Measurements from ENCODE around the gene KIAA0825.

Gene KIAA0825

GRCh38 chr5:94577466-94578245 is 40.7 kb downstream of the KIAA0825 start:
- DNase-seq: peak in 1 of 2 donors; percentile 52

DNA sequence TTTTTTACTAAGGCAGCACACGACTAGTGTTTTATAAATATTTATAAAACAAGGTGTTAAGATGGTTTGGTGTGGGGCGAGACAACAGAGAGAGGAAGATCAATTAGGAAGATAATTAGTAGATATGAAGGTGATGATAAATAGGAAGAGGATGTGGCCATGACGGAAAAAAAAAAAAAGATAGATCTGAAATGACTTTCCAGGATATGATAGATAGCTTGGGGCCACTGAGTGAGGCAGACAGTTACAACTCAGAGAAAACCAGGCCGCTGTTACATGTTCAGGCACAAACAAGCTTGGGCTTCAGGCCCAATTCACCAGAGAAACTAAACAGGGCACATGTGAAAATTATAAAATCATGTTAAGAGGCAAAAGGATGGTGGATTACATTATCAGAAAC is 43.2 kb downstream of the KIAA0825 start:
- DNase-seq: peak in 1 of 2 donors; percentile 21

GRCh38 chr5:94573349-94573748 is 45.1 kb downstream of the KIAA0825 start:
- DNase-seq: peak in 1 of 2 donors; percentile 5

GRCh38 chr5:94571415-94571814 is 47.0 kb downstream of the KIAA0825 start:
- no peak for DNase-seq

- DNase-seq: no peak
Measured at GRCh38 chr5:94564812-94565211, 53.6 kb downstream of the KIAA0825 start.

- no peak for DNase-seq
Measured at GRCh38 chr5:94562327-94562971, 56.0 kb downstream of the KIAA0825 start.

GRCh38 chr5:94558028-94558427 is 60.4 kb downstream of the KIAA0825 start:
- DNase-seq: no peak

- DNase-seq: no peak
Measured at GRCh38 chr5:94551858-94552257, 66.5 kb downstream of the KIAA0825 start.

DNA sequence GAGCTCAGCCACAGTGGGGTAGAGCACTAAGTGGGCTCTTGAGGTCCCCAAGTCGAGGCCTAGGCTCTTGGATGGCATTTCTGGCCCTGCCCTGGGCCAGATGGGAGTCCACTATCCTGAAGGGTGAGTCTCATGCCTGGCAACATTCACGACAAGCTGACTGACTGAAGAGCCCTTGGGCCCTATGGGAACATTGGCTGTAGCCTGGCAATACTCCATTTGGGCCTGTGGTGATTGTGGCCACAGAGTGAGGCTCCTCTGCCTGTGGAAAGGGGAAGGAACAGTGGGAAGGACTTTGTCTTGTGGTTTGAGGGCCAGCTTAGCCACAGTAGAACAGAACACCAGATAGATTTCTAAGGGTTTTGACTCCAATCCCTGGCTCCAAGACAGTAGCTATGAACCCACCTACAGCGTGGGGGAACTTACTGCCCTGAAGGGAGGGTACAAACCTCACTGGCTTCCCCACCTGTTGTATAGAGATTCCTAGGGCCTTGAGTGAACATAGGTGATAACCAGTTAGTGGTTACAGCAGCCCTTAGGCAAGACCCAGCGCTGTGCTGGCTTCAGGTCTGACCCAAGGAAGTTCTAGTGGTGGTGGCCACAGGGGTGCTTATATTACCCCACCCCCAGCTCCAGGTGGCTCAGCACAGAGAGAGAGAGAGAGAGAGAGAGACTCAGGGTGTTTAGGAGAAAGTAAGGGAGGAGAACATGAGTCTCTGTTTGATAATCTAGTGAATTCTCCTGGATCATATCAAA is 72.4 kb downstream of the KIAA0825 start:
- no peak for DNase-seq

GRCh38 chr5:94544875-94545547 is 73.4 kb downstream of the KIAA0825 start:
- DNase-seq: no peak

- DNase-seq: no peak
Measured at GRCh38 chr5:94544031-94544650, 74.3 kb downstream of the KIAA0825 start.

- DNase-seq: no peak
Measured at GRCh38 chr5:94540856-94541494, 77.4 kb downstream of the KIAA0825 start.

- no peak for DNase-seq
Measured at GRCh38 chr5:94538260-94538659, 80.1 kb downstream of the KIAA0825 start.

DNA sequence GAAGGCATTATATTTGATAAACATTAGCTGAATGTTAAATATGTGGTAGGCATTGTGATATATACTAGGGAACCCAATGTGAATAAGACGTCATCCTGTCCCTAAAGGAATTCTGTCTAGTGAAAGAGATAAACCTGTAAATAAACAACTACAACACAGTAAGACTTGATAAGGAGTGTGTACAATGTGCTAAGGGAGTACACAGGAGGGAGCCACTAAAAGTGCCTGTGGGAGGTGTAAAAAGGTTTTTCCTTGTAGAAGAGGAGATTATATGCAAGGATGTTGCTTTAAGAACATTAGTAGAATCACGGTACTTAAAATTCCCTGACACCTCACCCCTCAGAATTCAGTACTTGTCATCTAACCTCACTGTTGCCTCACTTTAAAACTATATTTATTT is 91.7 kb downstream of the KIAA0825 start:
- no peak for DNase-seq

- DNase-seq: peak in 1 of 2 donors; percentile 62
Measured at GRCh38 chr5:94524841-94525697, 93.3 kb downstream of the KIAA0825 start.

GRCh38 chr5:94523018-94523417 is 95.4 kb downstream of the KIAA0825 start:
- no peak for DNase-seq

DNA sequence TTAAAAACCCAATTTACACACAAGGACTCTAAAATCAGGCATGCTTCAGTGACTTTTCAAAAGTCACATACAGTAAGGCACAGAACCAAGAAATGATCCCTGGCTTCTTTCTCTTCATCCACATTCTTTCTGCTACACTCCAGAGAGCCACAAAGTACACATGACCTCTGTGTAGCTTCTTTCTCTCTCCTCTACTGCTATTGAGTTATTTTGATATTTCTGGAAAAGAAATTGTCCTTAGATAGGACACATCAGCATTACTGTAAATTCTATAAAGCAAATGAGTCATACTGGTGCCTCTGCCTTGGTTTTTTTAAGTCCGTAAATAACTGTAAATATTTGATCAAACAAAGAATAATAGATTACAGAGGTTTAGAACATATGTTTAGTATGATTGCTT is 96.3 kb downstream of the KIAA0825 start:
- no peak for DNase-seq

- DNase-seq: no peak
Measured at GRCh38 chr5:94517490-94518488, 100.6 kb downstream of the KIAA0825 start.

DNA sequence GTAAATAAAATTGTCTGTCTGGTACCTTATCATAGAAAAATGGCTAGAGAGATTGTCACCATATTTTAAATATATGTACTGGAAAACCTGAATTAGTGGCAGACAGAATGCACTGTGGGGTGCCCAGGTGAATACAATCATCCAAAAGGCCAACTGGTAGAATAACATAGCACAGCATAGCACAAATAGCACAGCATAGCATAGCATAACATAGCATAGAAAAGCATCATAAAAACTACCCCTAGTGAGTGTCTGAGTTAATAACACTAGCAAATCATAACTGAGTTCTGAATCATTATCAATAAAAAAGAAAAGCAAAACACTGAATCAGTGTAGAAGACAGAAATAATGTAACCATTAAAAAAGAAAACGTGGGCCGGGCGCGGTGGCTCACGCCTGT is 102.3 kb downstream of the KIAA0825 start:
- DNase-seq: no peak

All from CD4-positive, alpha-beta T cell treated with Interleukin-1 beta for 1 hour (primary cell).